SK-N-SH treated with all-trans-retinoic acid at 6 μM for 48 hours (cell line): ENCODE data around the gene ATL1.

Source experiments
- ATAC-seq: fragments of 200-7000 bp; cut with Tn5 transposase; 3 replicates; pipeline ENCODE4 v1.9.1; 2020; ENCODE audit warnings: mild to moderate bottlenecking, moderate library complexity
- ARNTL ChIP-seq: fragments of 450-650 bp; formaldehyde crosslinking; IDR thresholded peaks from 2 replicates; pipeline ENCODE4 v1.5.0; 2020; ENCODE audit warnings: low read depth, mild to moderate bottlenecking, moderate library complexity, borderline replicate concordance
- CSDC2 ChIP-seq: fragments of 250-450 bp; sonication (Bioruptor Pico); IDR thresholded peaks from 2 replicates; pipeline ENCODE4 v1.5.0; 2020; ENCODE audit warnings: mild to moderate bottlenecking, moderate library complexity
- ESRRG ChIP-seq: fragments of 250-450 bp; sonication (Bioruptor Pico); IDR thresholded peaks from 2 replicates; pipeline ENCODE4 v1.6.1; 2021; ENCODE audit warnings: mild to moderate bottlenecking
- GLIS3 ChIP-seq: fragments of 250-450 bp; sonication (Bioruptor Pico); IDR thresholded peaks from 2 replicates; pipeline ENCODE4 v1.5.0; 2020; ENCODE audit warnings: mild to moderate bottlenecking, moderate library complexity
- ISL1 ChIP-seq: fragments of 250-450 bp; sonication (Bioruptor Pico); IDR thresholded peaks from 2 replicates; pipeline ENCODE4 v2.1.2; 2022; ENCODE audit warnings: mild to moderate bottlenecking, moderate library complexity
- OSR1 ChIP-seq: fragments of 250-450 bp; sonication (Bioruptor Pico); IDR thresholded peaks from 2 replicates; pipeline ENCODE4 v1.8.0; 2022; ENCODE audit warnings: moderate library complexity, mild to moderate bottlenecking, inconsistent platforms
- PPARA ChIP-seq: fragments of 250-450 bp; sonication (Bioruptor Pico); IDR thresholded peaks from 2 replicates; pipeline ENCODE4 v1.5.0; 2020; ENCODE audit warnings: mild to moderate bottlenecking, borderline replicate concordance
- RARB ChIP-seq: fragments of 250-450 bp; sonication (Bioruptor Pico); IDR thresholded peaks from 2 replicates; pipeline ENCODE4 v1.8.0; 2021; ENCODE audit warnings: mild to moderate bottlenecking, moderate library complexity
- SNAI2 ChIP-seq: fragments of 250-450 bp; sonication (Bioruptor Pico); IDR thresholded peaks from 2 replicates; pipeline ENCODE4 v1.5.0; 2020; ENCODE audit warnings: mild to moderate bottlenecking, moderate library complexity
- TCF4 ChIP-seq: fragments of 250-450 bp; sonication (Bioruptor Pico); IDR thresholded peaks from 2 replicates; pipeline ENCODE4 v1.8.0; 2021; ENCODE audit warnings: mild to moderate bottlenecking, moderate library complexity, borderline replicate concordance
- TOX ChIP-seq: fragments of 250-450 bp; sonication (Bioruptor Pico); IDR thresholded peaks from 2 replicates; pipeline ENCODE4 v1.8.0; 2021; ENCODE audit warnings: mild to moderate bottlenecking, moderate library complexity, borderline replicate concordance
- ZC3H10 ChIP-seq: fragments of 250-450 bp; sonication (Bioruptor Pico); IDR thresholded peaks from 2 replicates; pipeline ENCODE4 v1.5.1; 2021; ENCODE audit warnings: mild to moderate bottlenecking, moderate library complexity
- ZFP3 ChIP-seq: fragments of 250-450 bp; sonication (Bioruptor Pico); IDR thresholded peaks from 2 replicates; pipeline ENCODE4 v1.5.0; 2020; ENCODE audit warnings: mild to moderate bottlenecking, moderate library complexity
- ZFP30 ChIP-seq: fragments of 450-650 bp; formaldehyde crosslinking; IDR thresholded peaks from 2 replicates; pipeline ENCODE4 v1.5.0; 2022; ENCODE audit warnings: mild to moderate bottlenecking, moderate library complexity
- ZNF565 ChIP-seq: fragments of 450-650 bp; formaldehyde crosslinking; conservative IDR thresholded peaks from 2 replicates; pipeline ENCODE4 v1.5.0; 2020; ENCODE audit warnings: low read depth, mild to moderate bottlenecking, moderate library complexity
- ZNF70 ChIP-seq: fragments of 450-650 bp; formaldehyde crosslinking; IDR thresholded peaks from 2 replicates; pipeline ENCODE4 v1.5.0; 2020; ENCODE audit warnings: mild to moderate bottlenecking, moderate library complexity
- ZNF8 ChIP-seq: fragments of 450-650 bp; formaldehyde crosslinking; IDR thresholded peaks from 2 replicates; pipeline ENCODE4 v1.5.0; 2020; ENCODE audit warnings: mild to moderate bottlenecking, moderate library complexity
- TF ChIP-seq, protein P1 (sequence below): fragments of 250-450 bp; sonication (Bioruptor Pico); IDR thresholded peaks from 2 replicates; pipeline ENCODE4 v1.5.1; 2020; ENCODE audit warnings: low read depth, mild to moderate bottlenecking, moderate library complexity
- TF ChIP-seq, protein P2 (sequence below): fragments of 250-450 bp; sonication (Bioruptor Pico); IDR thresholded peaks from 2 replicates; pipeline ENCODE4 v1.8.0; 2020; ENCODE audit warnings: mild to moderate bottlenecking, moderate library complexity, borderline replicate concordance
- TF ChIP-seq, protein P3 (sequence below): fragments of 250-450 bp; sonication (Bioruptor Pico); IDR thresholded peaks from 2 replicates; pipeline ENCODE4 v1.5.0; 2020; ENCODE audit warnings: mild to moderate bottlenecking, moderate library complexity
- TF ChIP-seq, protein P4 (sequence below): fragments of 250-450 bp; sonication (Bioruptor Pico); IDR thresholded peaks from 2 replicates; pipeline ENCODE4 v1.8.0; 2021; ENCODE audit warnings: low read depth, mild to moderate bottlenecking, moderate library complexity, borderline replicate concordance
- TF ChIP-seq, protein P5 (sequence below): fragments of 250-450 bp; sonication (Bioruptor Pico); IDR thresholded peaks from 2 replicates; pipeline ENCODE4 v1.5.1; 2021; ENCODE audit warnings: mild to moderate bottlenecking, moderate library complexity

Gene ATL1

DNA sequence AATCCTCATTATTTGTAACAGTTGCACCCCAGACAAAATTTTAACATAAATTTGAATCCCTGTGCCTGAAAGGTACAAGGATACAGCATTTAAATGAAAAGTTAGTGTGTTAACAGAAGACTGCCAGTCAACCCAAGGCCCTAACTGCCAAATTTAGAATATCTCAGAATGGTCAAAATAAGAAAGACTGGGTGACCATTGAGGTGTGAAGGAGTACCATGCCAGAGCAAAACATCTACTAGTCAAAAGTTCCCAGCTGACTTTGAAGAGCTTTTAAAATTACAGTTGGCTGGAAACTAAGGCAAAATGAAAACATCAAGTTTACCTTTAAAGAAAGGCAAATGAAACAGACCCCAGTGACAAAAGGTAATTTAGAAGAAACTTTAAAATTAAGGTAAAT lies 89.7 kb downstream of the ATL1 start (continued):
- TF ChIP-seq, protein P1, sequence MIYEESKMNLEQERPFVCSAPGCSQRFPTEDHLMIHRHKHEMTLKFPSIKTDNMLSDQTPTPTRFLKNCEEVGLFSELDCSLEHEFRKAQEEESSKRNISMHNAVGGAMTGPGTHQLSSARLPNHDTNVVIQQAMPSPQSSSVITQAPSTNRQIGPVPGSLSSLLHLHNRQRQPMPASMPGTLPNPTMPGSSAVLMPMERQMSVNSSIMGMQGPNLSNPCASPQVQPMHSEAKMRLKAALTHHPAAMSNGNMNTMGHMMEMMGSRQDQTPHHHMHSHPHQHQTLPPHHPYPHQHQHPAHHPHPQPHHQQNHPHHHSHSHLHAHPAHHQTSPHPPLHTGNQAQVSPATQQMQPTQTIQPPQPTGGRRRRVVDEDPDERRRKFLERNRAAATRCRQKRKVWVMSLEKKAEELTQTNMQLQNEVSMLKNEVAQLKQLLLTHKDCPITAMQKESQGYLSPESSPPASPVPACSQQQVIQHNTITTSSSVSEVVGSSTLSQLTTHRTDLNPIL (CRISPR knock-in tag), result no peak
- no peak for TF ChIP-seq TOX
- TF ChIP-seq SNAI2 (CRISPR knock-in tag), result no peak
- TF ChIP-seq, protein P2, sequence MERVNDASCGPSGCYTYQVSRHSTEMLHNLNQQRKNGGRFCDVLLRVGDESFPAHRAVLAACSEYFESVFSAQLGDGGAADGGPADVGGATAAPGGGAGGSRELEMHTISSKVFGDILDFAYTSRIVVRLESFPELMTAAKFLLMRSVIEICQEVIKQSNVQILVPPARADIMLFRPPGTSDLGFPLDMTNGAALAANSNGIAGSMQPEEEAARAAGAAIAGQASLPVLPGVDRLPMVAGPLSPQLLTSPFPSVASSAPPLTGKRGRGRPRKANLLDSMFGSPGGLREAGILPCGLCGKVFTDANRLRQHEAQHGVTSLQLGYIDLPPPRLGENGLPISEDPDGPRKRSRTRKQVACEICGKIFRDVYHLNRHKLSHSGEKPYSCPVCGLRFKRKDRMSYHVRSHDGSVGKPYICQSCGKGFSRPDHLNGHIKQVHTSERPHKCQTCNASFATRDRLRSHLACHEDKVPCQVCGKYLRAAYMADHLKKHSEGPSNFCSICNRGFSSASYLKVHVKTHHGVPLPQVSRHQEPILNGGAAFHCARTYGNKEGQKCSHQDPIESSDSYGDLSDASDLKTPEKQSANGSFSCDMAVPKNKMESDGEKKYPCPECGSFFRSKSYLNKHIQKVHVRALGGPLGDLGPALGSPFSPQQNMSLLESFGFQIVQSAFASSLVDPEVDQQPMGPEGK (CRISPR knock-in tag), result no peak
- no peak for TF ChIP-seq ZNF8 (CRISPR knock-in tag)

DNA sequence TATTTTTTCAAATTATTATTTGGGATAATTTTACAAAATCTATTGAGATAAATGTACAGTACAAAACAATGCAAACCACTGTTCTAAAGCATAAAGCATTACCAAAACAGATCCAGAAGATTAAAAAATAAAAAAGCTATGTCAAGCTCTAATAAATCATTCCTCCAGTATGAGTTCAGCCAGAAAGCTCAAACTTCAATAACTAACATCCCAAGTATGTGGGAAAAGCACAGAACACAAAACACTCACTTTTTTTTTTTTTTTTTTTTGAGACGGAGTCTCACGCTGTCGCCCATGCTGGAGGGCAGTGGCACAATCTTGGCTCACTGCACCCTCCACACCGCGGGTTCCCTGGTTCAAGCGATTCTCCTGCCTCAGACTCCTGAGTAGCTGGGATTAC lies 96.8 kb downstream of the ATL1 start:
- TF ChIP-seq ISL1 (CRISPR knock-in tag), result no peak
- TF ChIP-seq, protein P2 (CRISPR knock-in tag), result no peak
- TF ChIP-seq PPARA (CRISPR knock-in tag), result no peak
- no peak for TF ChIP-seq ZC3H10
- TF ChIP-seq, protein P3, sequence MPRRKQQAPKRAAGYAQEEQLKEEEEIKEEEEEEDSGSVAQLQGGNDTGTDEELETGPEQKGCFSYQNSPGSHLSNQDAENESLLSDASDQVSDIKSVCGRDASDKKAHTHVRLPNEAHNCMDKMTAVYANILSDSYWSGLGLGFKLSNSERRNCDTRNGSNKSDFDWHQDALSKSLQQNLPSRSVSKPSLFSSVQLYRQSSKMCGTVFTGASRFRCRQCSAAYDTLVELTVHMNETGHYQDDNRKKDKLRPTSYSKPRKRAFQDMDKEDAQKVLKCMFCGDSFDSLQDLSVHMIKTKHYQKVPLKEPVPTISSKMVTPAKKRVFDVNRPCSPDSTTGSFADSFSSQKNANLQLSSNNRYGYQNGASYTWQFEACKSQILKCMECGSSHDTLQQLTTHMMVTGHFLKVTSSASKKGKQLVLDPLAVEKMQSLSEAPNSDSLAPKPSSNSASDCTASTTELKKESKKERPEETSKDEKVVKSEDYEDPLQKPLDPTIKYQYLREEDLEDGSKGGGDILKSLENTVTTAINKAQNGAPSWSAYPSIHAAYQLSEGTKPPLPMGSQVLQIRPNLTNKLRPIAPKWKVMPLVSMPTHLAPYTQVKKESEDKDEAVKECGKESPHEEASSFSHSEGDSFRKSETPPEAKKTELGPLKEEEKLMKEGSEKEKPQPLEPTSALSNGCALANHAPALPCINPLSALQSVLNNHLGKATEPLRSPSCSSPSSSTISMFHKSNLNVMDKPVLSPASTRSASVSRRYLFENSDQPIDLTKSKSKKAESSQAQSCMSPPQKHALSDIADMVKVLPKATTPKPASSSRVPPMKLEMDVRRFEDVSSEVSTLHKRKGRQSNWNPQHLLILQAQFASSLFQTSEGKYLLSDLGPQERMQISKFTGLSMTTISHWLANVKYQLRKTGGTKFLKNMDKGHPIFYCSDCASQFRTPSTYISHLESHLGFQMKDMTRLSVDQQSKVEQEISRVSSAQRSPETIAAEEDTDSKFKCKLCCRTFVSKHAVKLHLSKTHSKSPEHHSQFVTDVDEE (CRISPR knock-in tag), result no peak
- TF ChIP-seq TCF4 (CRISPR knock-in tag), result no peak
- no peak for TF ChIP-seq ZFP30 (CRISPR knock-in tag)
- TF ChIP-seq CSDC2, result no peak
- no peak for TF ChIP-seq ARNTL (CRISPR knock-in tag)
- TF ChIP-seq ZNF565 (CRISPR knock-in tag), result no peak
- TF ChIP-seq SNAI2 (CRISPR knock-in tag), result no peak
- TF ChIP-seq ZFP3, result no peak
- TF ChIP-seq, protein P4, sequence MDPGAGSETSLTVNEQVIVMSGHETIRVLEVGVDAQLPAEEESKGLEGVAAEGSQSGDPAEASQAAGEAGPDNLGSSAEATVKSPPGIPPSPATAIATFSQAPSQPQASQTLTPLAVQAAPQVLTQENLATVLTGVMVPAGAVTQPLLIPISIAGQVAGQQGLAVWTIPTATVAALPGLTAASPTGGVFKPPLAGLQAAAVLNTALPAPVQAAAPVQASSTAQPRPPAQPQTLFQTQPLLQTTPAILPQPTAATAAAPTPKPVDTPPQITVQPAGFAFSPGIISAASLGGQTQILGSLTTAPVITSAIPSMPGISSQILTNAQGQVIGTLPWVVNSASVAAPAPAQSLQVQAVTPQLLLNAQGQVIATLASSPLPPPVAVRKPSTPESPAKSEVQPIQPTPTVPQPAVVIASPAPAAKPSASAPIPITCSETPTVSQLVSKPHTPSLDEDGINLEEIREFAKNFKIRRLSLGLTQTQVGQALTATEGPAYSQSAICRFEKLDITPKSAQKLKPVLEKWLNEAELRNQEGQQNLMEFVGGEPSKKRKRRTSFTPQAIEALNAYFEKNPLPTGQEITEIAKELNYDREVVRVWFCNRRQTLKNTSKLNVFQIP (CRISPR knock-in tag), result no peak
- TF ChIP-seq GLIS3 (CRISPR knock-in tag), result no peak
- TF ChIP-seq RARB (CRISPR knock-in tag), result no peak
- no peak for TF ChIP-seq OSR1 (CRISPR knock-in tag)
- TF ChIP-seq ESRRG (CRISPR knock-in tag), result no peak
- no peak for TF ChIP-seq ZNF8 (CRISPR knock-in tag)
- no peak for ATAC-seq

DNA sequence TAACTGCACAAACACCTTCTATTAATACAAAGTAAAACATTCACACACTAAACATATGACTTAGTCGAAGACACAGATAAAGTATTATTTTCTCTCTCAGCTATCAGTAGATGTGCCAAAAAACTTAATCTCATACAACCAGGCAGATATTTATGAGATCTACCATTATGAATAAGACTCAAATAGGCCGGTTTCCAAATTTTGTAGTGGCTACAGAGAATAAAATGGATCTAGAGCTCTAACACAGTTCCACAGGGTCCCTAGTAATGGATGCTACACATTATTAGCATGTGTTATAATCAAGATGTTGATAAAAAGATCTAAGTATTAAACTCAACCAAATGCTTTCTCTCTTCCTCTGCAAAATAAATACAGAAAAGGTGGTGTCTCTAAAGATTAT lies 97.8 kb downstream of the ATL1 start:
- ATAC-seq, result no peak; the same call in 2 of the 3 replicates
- TF ChIP-seq, protein P3 (CRISPR knock-in tag), result no peak
- TF ChIP-seq, protein P5, sequence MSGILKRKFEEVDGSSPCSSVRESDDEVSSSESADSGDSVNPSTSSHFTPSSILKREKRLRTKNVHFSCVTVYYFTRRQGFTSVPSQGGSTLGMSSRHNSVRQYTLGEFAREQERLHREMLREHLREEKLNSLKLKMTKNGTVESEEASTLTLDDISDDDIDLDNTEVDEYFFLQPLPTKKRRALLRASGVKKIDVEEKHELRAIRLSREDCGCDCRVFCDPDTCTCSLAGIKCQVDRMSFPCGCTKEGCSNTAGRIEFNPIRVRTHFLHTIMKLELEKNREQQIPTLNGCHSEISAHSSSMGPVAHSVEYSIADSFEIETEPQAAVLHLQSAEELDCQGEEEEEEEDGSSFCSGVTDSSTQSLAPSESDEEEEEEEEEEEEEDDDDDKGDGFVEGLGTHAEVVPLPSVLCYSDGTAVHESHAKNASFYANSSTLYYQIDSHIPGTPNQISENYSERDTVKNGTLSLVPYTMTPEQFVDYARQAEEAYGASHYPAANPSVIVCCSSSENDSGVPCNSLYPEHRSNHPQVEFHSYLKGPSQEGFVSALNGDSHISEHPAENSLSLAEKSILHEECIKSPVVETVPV, result no peak
- TF ChIP-seq ZFP30 (CRISPR knock-in tag) (no peak), ISL1 (CRISPR knock-in tag) (no peak), TOX (no peak), PPARA (CRISPR knock-in tag) (no peak), ZNF70 (no peak), OSR1 (CRISPR knock-in tag) (no peak), SNAI2 (CRISPR knock-in tag) (no peak), RARB (CRISPR knock-in tag) (no peak), ZNF565 (CRISPR knock-in tag) (no peak), ZFP3 (no peak)
- TF ChIP-seq, protein P2 (CRISPR knock-in tag), result no peak
